Chondrocyte (in vitro differentiated cells): ENCODE measurements around the gene KRTAP3-3. TPM values are rescaled to one million over a fixed set of nuclear protein-coding genes. Genes with fewer than 3 reads are reported as not detected.
"Not testable (repeated sequence)": the region's sequence is repeated elsewhere in the genome, so short reads cannot be mapped to it uniquely, and the experiment has no call there.

ENCODE experiments used
- DNase-seq: peaks from one replicate; pipeline ENCODE4 v3.0.0; 2021; ENCODE audit warnings: mixed read lengths, low spot score
- H3K27ac Mint-ChIP-seq: one replicate; pipeline ENCODE4 v1.8.0; 2021; ENCODE audit warnings: mild to moderate bottlenecking, moderate library complexity, mixed read lengths; ENCODE audit not compliant: unreplicated experiment
- H3K27me3 Mint-ChIP-seq: 2 replicates; pipeline ENCODE4 v1.8.0; 2021; ENCODE audit warnings: low read depth, mixed read lengths
- H3K36me3 Mint-ChIP-seq: 2 replicates; pipeline ENCODE4 v1.8.0; 2021; ENCODE audit warnings: low read depth, mixed read lengths
- H3K4me1 Mint-ChIP-seq: 2 replicates; pipeline ENCODE4 v1.8.0; 2021; ENCODE audit warnings: low read depth, mild to moderate bottlenecking, mixed read lengths
- H3K4me3 Mint-ChIP-seq: one replicate; pipeline ENCODE4 v1.8.0; 2021; ENCODE audit warnings: mild to moderate bottlenecking, moderate library complexity, mixed read lengths; ENCODE audit not compliant: unreplicated experiment
- H3K9me3 Mint-ChIP-seq: 2 replicates; pipeline ENCODE4 v1.8.0; 2021; ENCODE audit warnings: low read depth, mixed read lengths
- CTCF ChIP-seq: fragments of 200-600 bp; sonication (generic); IDR thresholded peaks from 2 replicates; pipeline ENCODE4 v1.5.0; 2021; ENCODE audit warnings: antibody characterized with exemption, mild to moderate bottlenecking, moderate library complexity
- total RNA-seq: library from RNA; stranded (reverse); gene quantifications from 3 replicates; pipeline ENCODE4 v1.2.1, GENCODE V29; 2021

The KRTAP3-3 gene
- total RNA-seq, 1 donor from 2014 or later, result not detected

- TF ChIP-seq CTCF, result no peak
- H3K9me3 Mint-ChIP-seq, result no peaks in the 10 kb centered on the region
- H3K36me3 Mint-ChIP-seq, result no peaks in the 10 kb centered on the region
- no peak for DNase-seq
- H3K4me1 Mint-ChIP-seq, result peaks cover 3% of the 10 kb centered on the region
- peaks cover 2% of the 10 kb centered on the region for H3K27me3 Mint-ChIP-seq
- H3K4me3 Mint-ChIP-seq, result no peak overlapping the region
- no peak overlapping the region for H3K27ac Mint-ChIP-seq
Measured at GRCh38 chr17:41004397-41004796, 10.4 kb upstream of the KRTAP3-3 start.

GRCh38 chr17:41003926-41004325 lies 10.0 kb upstream of the KRTAP3-3 start:
- Mint-ChIP-seq H3K27ac (no peak overlapping the region), H3K9me3 (no peaks in the 10 kb centered on the region), H3K4me1 (peaks cover 3% of the 10 kb centered on the region), H3K4me3 (no peak overlapping the region), H3K27me3 (peaks cover 2% of the 10 kb centered on the region), H3K36me3 (no peaks in the 10 kb centered on the region)
- DNase-seq, result no peak
- TF ChIP-seq CTCF, result no peak

GRCh38 chr17:41002814-41003213 lies 8.8 kb upstream of the KRTAP3-3 start:
- peaks cover 2% of the 10 kb centered on the region for H3K27me3 Mint-ChIP-seq
- peaks cover 3% of the 10 kb centered on the region for H3K4me1 Mint-ChIP-seq
- H3K27ac Mint-ChIP-seq, result no peak overlapping the region
- no peaks in the 10 kb centered on the region for H3K36me3 Mint-ChIP-seq
- no peak overlapping the region for H3K4me3 Mint-ChIP-seq
- H3K9me3 Mint-ChIP-seq, result no peaks in the 10 kb centered on the region
- no peak for TF ChIP-seq CTCF
- DNase-seq, result no peak

GRCh38 chr17:41001795-41002194 lies 7.8 kb upstream of the KRTAP3-3 start:
- peaks cover 3% of the 10 kb centered on the region for H3K4me1 Mint-ChIP-seq
- H3K4me3 Mint-ChIP-seq, result no peak overlapping the region
- no peaks in the 10 kb centered on the region for H3K36me3 Mint-ChIP-seq
- H3K9me3 Mint-ChIP-seq, result no peaks in the 10 kb centered on the region
- DNase-seq, result no peak
- H3K27me3 Mint-ChIP-seq, result peaks cover 2% of the 10 kb centered on the region
- no peak overlapping the region for H3K27ac Mint-ChIP-seq
- TF ChIP-seq CTCF, result no peak

- not testable (repeated sequence) for H3K4me1 Mint-ChIP-seq, H3K4me3 Mint-ChIP-seq, H3K27ac Mint-ChIP-seq, H3K27me3 Mint-ChIP-seq, H3K36me3 Mint-ChIP-seq, H3K9me3 Mint-ChIP-seq, DNase-seq
Measured at GRCh38 chr17:40999563-40999962, 5.6 kb upstream of the KRTAP3-3 start, which contains the start of gene KRTAP3-2. Gene KRTAP3-2 (minus strand): TSS chr17:40999906. CDS start chr17:40999853, 53 bp downstream.

GRCh38 chr17:40997361-40997760 lies 3.4 kb upstream of the KRTAP3-3 start:
- no peak for TF ChIP-seq CTCF
- no peaks in the 10 kb centered on the region for H3K9me3 Mint-ChIP-seq
- no peak overlapping the region for H3K4me3 Mint-ChIP-seq
- H3K27me3 Mint-ChIP-seq, result peaks cover 6% of the 10 kb centered on the region
- no peak overlapping the region for H3K27ac Mint-ChIP-seq
- peaks cover 1% of the 10 kb centered on the region for H3K36me3 Mint-ChIP-seq
- no peaks in the 10 kb centered on the region for H3K4me1 Mint-ChIP-seq
- no peak for DNase-seq
